Gastrocnemius medialis (tissue), 4 donors: ENCODE measurements around the gene EIF1AD.

Source experiments
- POLR2A ChIP-seq, 2 donors: fragments of 450-650 bp; IDR thresholded peaks; one replicate each; pipeline ENCODE4 v1.6.1; 2017; ENCODE audit warnings: antibody characterized with exemption in 2 of 2, mild to moderate bottlenecking in 2 of 2, moderate library complexity in 2 of 2
- TF ChIP-seq, protein P1 (sequence below), 5 experiments: fragments of 450-650 bp in 3 of 5; fragments of 200-600 bp in 2 of 5; sonication (generic) in 2 of 5; IDR thresholded peaks in 4 of 5; conservative IDR thresholded peaks in 1 of 5; 1 replicate in 4 of 5; 2 replicates in 1 of 5; pipeline ENCODE4 v1.5.1; 2016 to 2019; ENCODE audit warnings: antibody characterized with exemption in 5 of 5, mild to moderate bottlenecking in 3 of 5, moderate library complexity in 3 of 5

DNA sequence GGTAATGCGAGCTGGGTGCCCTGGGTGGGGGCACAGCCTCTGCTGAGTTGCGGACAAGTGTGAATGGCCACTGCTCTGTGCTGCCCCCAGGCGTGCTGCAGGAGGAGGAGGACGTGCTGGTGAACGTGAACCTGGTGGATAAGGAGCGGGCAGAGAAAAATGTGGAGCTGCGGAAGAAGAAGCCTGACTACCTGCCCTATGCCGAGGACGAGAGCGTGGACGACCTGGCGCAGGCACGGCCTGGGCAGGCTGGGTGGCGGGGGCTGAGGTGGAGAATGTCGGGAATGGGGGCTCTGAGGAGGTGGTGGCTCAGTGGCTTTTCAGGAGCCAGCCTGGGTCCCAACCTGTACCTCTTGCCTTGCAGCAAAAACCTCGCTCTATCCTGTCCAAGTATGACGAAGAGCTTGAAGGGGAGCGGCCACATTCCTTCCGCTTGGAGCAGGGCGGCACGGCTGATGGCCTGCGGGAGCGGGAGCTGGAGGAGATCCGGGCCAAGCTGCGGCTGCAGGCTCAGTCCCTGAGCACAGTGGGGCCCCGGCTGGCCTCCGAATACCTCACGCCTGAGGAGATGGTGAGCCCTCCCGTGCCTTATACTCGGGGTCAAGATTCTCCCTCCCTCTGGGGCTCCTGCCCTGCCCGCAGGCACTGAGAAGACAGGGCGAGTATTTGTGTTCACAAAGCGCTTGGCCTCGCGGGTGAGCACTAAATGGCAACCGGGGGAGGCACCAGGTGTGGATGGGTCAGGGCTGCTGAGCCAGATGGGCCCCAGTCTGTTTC lies 35.8 kb downstream of the EIF1AD start:
- TF ChIP-seq, protein P1, sequence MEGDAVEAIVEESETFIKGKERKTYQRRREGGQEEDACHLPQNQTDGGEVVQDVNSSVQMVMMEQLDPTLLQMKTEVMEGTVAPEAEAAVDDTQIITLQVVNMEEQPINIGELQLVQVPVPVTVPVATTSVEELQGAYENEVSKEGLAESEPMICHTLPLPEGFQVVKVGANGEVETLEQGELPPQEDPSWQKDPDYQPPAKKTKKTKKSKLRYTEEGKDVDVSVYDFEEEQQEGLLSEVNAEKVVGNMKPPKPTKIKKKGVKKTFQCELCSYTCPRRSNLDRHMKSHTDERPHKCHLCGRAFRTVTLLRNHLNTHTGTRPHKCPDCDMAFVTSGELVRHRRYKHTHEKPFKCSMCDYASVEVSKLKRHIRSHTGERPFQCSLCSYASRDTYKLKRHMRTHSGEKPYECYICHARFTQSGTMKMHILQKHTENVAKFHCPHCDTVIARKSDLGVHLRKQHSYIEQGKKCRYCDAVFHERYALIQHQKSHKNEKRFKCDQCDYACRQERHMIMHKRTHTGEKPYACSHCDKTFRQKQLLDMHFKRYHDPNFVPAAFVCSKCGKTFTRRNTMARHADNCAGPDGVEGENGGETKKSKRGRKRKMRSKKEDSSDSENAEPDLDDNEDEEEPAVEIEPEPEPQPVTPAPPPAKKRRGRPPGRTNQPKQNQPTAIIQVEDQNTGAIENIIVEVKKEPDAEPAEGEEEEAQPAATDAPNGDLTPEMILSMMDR (IDR thresholded peaks at IDR 0.05 in 4 of 5, conservative IDR thresholded peaks at IDR 0.05 in 1 of 5), result no peak
- TF ChIP-seq POLR2A (IDR thresholded peaks at IDR 0.05), result no peak
